Loucy (cell line): ENCODE measurements around the gene PC.

Source experiments
- H2AFZ ChIP-seq: fragments of 200-600 bp; sonication (generic); 2 replicates; pipeline ENCODE4 v1.6.0; 2016; ENCODE audit warnings: antibody characterized with exemption, mild to moderate bottlenecking, low read length, moderate library complexity
- H3F3A ChIP-seq: fragments of 200-600 bp; 2 replicates; pipeline ENCODE4 v1.6.0; 2016; ENCODE audit warnings: antibody characterized with exemption, low read depth, mild to moderate bottlenecking
- H3K27me3 ChIP-seq: fragments of 200-600 bp; sonication (generic); 2 replicates; pipeline ENCODE4 v1.6.1; 2014; ENCODE audit warnings: low read length, mild to moderate bottlenecking; ENCODE audit not compliant: insufficient read depth, poor library complexity, severe bottlenecking
- H3K36me3 ChIP-seq: fragments of 200-600 bp; sonication (generic); 2 replicates; pipeline ENCODE4 v1.6.1; 2016; ENCODE audit warnings: low read length; ENCODE audit not compliant: insufficient read depth
- H3K4me1 ChIP-seq: fragments of 200-600 bp; sonication (generic); 2 replicates; pipeline ENCODE4 v1.5.1; 2014; ENCODE audit warnings: low read length, mild to moderate bottlenecking; ENCODE audit not compliant: insufficient read depth, poor library complexity, severe bottlenecking
- H3K4me2 ChIP-seq: fragments of 200-600 bp; sonication (generic); 2 replicates; pipeline ENCODE4 v1.6.0; 2014; ENCODE audit warnings: antibody characterized with exemption, low read length, low read depth, mild to moderate bottlenecking; ENCODE audit not compliant: poor library complexity, severe bottlenecking
- H3K4me3 ChIP-seq: fragments of 200-600 bp; sonication (generic); 2 replicates; pipeline ENCODE4 v1.5.1; 2014; ENCODE audit warnings: low read length, mild to moderate bottlenecking, mixed read lengths; ENCODE audit not compliant: poor library complexity, severe bottlenecking
- H3K79me2 ChIP-seq: fragments of 200-600 bp; sonication (generic); 2 replicates; pipeline ENCODE4 v1.6.1; 2014; ENCODE audit warnings: low read length; ENCODE audit not compliant: insufficient read depth
- H3K9ac ChIP-seq: fragments of 200-600 bp; sonication (generic); 2 replicates; pipeline ENCODE4 v1.6.0; 2014; ENCODE audit warnings: mild to moderate bottlenecking, low read depth, low read length, moderate library complexity; ENCODE audit not compliant: poor library complexity, severe bottlenecking
- H3K9me2 ChIP-seq: fragments of 200-600 bp; sonication (generic); replicated peaks from 2 replicates; pipeline ENCODE4 v1.6.1; 2016; ENCODE audit warnings: low read depth, low read length, mixed read lengths
- H3K9me3 ChIP-seq: fragments of 200-600 bp; sonication (generic); 2 replicates; pipeline ENCODE4 v1.6.1; 2014; ENCODE audit warnings: mild to moderate bottlenecking, antibody characterized with exemption, low read length, low read depth; ENCODE audit not compliant: insufficient read depth
- H4K20me1 ChIP-seq: fragments of 200-600 bp; sonication (generic); 2 replicates; pipeline ENCODE4 v1.6.0; 2014; ENCODE audit warnings: antibody characterized with exemption, low read length, mild to moderate bottlenecking; ENCODE audit not compliant: insufficient read depth, poor library complexity, severe bottlenecking
- CTCF ChIP-seq: fragments of 200-600 bp; sonication (generic); conservative IDR thresholded peaks from 2 replicates; pipeline ENCODE4 v1.5.1; 2014; ENCODE audit warnings: mild to moderate bottlenecking, antibody characterized with exemption, low read length
- EZH2phosphoT487 ChIP-seq: fragments of 200-600 bp; IDR thresholded peaks from 2 replicates; pipeline ENCODE4 v1.6.1; 2018; ENCODE audit warnings: antibody characterized with exemption, mild to moderate bottlenecking, moderate library complexity, borderline replicate concordance

Gene PC

DNA sequence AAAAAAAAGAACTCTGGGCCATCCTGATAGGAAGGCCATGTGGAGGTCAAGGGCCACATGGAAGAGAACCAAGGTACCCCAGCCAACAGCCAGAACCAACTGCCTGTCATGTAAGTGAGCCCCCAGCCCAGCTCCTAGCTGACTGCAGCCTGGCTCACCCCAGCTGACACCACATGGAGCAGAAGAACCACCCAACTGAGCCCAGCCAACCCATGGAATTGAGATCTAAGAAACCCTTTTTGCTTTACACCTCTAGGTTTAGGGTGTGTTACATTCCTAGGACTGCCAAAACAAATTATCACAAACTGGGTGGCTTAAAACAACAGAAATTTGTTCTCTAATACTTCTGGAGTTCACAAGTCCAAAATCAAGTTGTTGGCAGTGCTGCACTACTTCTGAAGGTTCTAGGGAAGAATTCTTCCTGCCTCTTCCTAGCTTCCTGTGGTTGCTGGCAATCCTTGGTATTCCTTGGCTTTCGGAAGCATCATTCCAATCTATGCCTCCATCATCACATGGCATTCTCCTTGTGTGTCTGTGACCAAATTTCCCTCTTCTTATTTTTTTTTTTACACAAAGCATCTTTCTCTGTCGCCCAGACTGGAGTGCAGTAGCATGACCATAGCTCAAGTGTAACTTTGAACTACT lies 21.3 kb upstream of the PC start:
- Histone ChIP-seq H3K36me3 (no peaks in the 10 kb centered on the region), H3K9me2 (no peaks in the 10 kb centered on the region), H3F3A (no peaks in the 10 kb centered on the region), H3K9me3 (no peaks in the 10 kb centered on the region), H3K4me3 (no peak overlapping the region), H2AFZ (no peak overlapping the region), H3K4me1 (peaks cover 6% of the 10 kb centered on the region), H3K9ac (no peak overlapping the region), H3K27me3 (no peaks in the 10 kb centered on the region), H3K4me2 (no peak overlapping the region), H3K79me2 (no peaks in the 10 kb centered on the region), H4K20me1 (no peaks in the 10 kb centered on the region)
- TF ChIP-seq EZH2phosphoT487 (no peak), CTCF (no peak)

DNA sequence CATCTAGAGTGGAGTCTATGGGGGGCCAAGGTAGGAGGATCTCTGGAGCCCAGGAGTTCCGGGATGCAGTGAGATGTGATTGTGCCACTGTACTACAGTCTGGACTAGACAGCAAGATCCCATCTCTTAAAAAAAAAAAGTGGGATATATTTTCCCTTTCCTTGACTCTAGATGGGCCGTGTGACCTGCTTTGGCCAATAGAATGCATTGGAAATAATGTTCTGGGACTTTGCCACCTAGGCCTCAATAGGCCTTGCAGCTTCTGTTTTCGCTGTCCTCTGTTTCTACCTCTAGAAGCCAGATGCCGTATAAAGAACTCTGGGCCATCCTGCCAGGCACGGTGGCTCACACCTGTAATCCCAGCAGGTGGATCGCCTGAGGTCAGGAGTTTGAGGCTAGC lies 20.5 kb upstream of the PC start:
- Histone ChIP-seq H3F3A (no peaks in the 10 kb centered on the region), H3K4me1 (peaks cover 5% of the 10 kb centered on the region), H3K9me3 (no peaks in the 10 kb centered on the region), H3K79me2 (no peaks in the 10 kb centered on the region), H3K27me3 (no peaks in the 10 kb centered on the region), H3K9ac (no peak overlapping the region), H3K36me3 (no peaks in the 10 kb centered on the region), H3K4me3 (no peak overlapping the region), H3K9me2 (no peaks in the 10 kb centered on the region), H4K20me1 (no peaks in the 10 kb centered on the region), H3K4me2 (no peak overlapping the region), H2AFZ (no peak overlapping the region)
- TF ChIP-seq EZH2phosphoT487 (no peak), CTCF (no peak)

- Histone ChIP-seq H3K9ac (no peak overlapping the region), H3K27me3 (no peaks in the 10 kb centered on the region), H3K9me2 (no peaks in the 10 kb centered on the region), H3K9me3 (no peaks in the 10 kb centered on the region), H2AFZ (no peak overlapping the region), H3K36me3 (no peaks in the 10 kb centered on the region), H4K20me1 (no peaks in the 10 kb centered on the region), H3K4me2 (no peak overlapping the region), H3K79me2 (no peaks in the 10 kb centered on the region), H3F3A (no peaks in the 10 kb centered on the region), H3K4me1 (peaks cover 5% of the 10 kb centered on the region), H3K4me3 (no peak overlapping the region)
- TF ChIP-seq EZH2phosphoT487: no peak
- no peak for TF ChIP-seq CTCF
These were observed 20.0 kb upstream of the PC start for GRCh38 chr11:66978229-66978628.
